GM23338 (cell line): ENCODE data around the gene RPS21. TPM values are rescaled to one million over a fixed set of nuclear protein-coding genes. Genes with fewer than 3 reads are reported as not detected.

Experiments
- ATAC-seq: fragments of 200-7000 bp; cut with Tn5 transposase; 3 replicates; pipeline ENCODE4 v1.9.1; 2020
- DNase-seq: peaks from one replicate; pipeline ENCODE4 v3.0.0-alpha.2; 2015; ENCODE audit warnings: low spot score
- H2AFZ ChIP-seq: fragments of 200-600 bp; sonication (generic); 2 replicates; pipeline ENCODE4 v1.8.0; 2016; ENCODE audit warnings: antibody characterized with exemption, mild to moderate bottlenecking, moderate library complexity
- H3F3A ChIP-seq: fragments of 200-600 bp; sonication (generic); replicated peaks from 2 replicates; pipeline ENCODE4 v1.8.0; 2017; ENCODE audit warnings: antibody characterized with exemption, mixed run types, low read depth
- H3K27ac ChIP-seq: fragments of 200-600 bp; sonication (generic); 2 replicates; pipeline ENCODE4 v1.6.1; 2016; ENCODE audit warnings: low read depth
- H3K27me3 ChIP-seq: fragments of 200-600 bp; sonication (generic); 2 replicates; pipeline ENCODE4 v1.8.0; 2016; ENCODE audit warnings: mild to moderate bottlenecking, mixed run types, moderate library complexity; ENCODE audit not compliant: insufficient read depth
- H3K36me3 ChIP-seq: fragments of 200-600 bp; sonication (generic); 2 replicates; pipeline ENCODE4 v1.8.0; 2016; ENCODE audit warnings: mild to moderate bottlenecking; ENCODE audit not compliant: insufficient read depth
- H3K4me1 ChIP-seq: fragments of 200-600 bp; sonication (generic); 2 replicates; pipeline ENCODE4 v1.8.0; 2016; ENCODE audit warnings: mild to moderate bottlenecking, moderate library complexity; ENCODE audit not compliant: insufficient read depth
- H3K4me2 ChIP-seq: fragments of 200-600 bp; sonication (generic); 2 replicates; pipeline ENCODE4 v1.7.1; 2017; ENCODE audit warnings: mixed run types
- H3K4me3 ChIP-seq: fragments of 200-600 bp; sonication (generic); 2 replicates; pipeline ENCODE4 v1.6.1; 2016; ENCODE audit warnings: mixed run types
- H3K79me2 ChIP-seq: fragments of 200-600 bp; sonication (generic); replicated peaks from 2 replicates; pipeline ENCODE4 v1.8.0; 2017; ENCODE audit warnings: mild to moderate bottlenecking; ENCODE audit not compliant: insufficient read depth
- H3K9me2 ChIP-seq: fragments of 200-600 bp; sonication (generic); 2 replicates; pipeline ENCODE4 v1.8.0; 2017; ENCODE audit not compliant: insufficient read depth
- H4K20me1 ChIP-seq: fragments of 200-600 bp; sonication (generic); replicated peaks from 2 replicates; pipeline ENCODE4 v1.8.0; 2017; ENCODE audit warnings: mild to moderate bottlenecking; ENCODE audit not compliant: insufficient read depth
- H3K27ac Mint-ChIP-seq: 2 replicates; pipeline ENCODE4 v1.8.0; 2020; ENCODE audit warnings: inconsistent platforms, mild to moderate bottlenecking, moderate library complexity, mixed read lengths
- H3K27me3 Mint-ChIP-seq: 3 replicates; pipeline ENCODE4 v1.8.0; 2022; ENCODE audit warnings: low read depth, mild to moderate bottlenecking, moderate library complexity, mixed read lengths, inconsistent platforms; ENCODE audit not compliant: insufficient read depth, poor library complexity
- H3K36me3 Mint-ChIP-seq: 3 replicates; pipeline ENCODE4 v1.8.0; 2021; ENCODE audit warnings: low read depth, mild to moderate bottlenecking, inconsistent platforms, moderate library complexity, mixed read lengths
- H3K4me1 Mint-ChIP-seq: 3 replicates; pipeline ENCODE4 v1.8.0; 2020; ENCODE audit warnings: mild to moderate bottlenecking, inconsistent platforms, mixed read lengths
- H3K4me3 Mint-ChIP-seq: 3 replicates; pipeline ENCODE4 v1.8.0; 2021; ENCODE audit warnings: moderate library complexity, mild to moderate bottlenecking, inconsistent platforms, mixed read lengths
- H3K9me3 Mint-ChIP-seq: 3 replicates; pipeline ENCODE4 v1.8.0; 2020; ENCODE audit warnings: moderate library complexity, mild to moderate bottlenecking, inconsistent platforms, mixed read lengths
- CREB1 ChIP-seq: fragments of 250-450 bp; sonication (Bioruptor Pico); IDR thresholded peaks from 2 replicates; pipeline ENCODE4 v1.5.0; 2020; ENCODE audit warnings: low read depth, mild to moderate bottlenecking, moderate library complexity
- CTCF ChIP-seq, 2 experiments: fragments of 200-600 bp in 1 of 2; sonication (generic) in 1 of 2; conservative IDR thresholded peaks; 2 replicates each; pipeline versions ENCODE4 v1.5.1 to v1.6.1; 2016 to 2017; ENCODE audit warnings: antibody characterized with exemption in 2 of 2, low read depth in 2 of 2, mild to moderate bottlenecking in 2 of 2, moderate library complexity in 1 of 2
- ETS1 ChIP-seq: IDR thresholded peaks from 2 replicates; pipeline ENCODE4 v1.6.1; 2016; ENCODE audit warnings: antibody characterized with exemption
- EZH2 ChIP-seq: fragments of 200-600 bp; sonication (generic); IDR thresholded peaks from one replicate; pipeline ENCODE4 v1.8.0; 2017; ENCODE audit warnings: antibody characterized with exemption, mild to moderate bottlenecking, low read depth; ENCODE audit not compliant: unreplicated experiment
- EZH2phosphoT487 ChIP-seq: fragments of 200-600 bp; sonication (generic); IDR thresholded peaks from one replicate; pipeline ENCODE4 v1.8.1; 2018; ENCODE audit warnings: antibody characterized with exemption; ENCODE audit not compliant: unreplicated experiment
- JUNB ChIP-seq: IDR thresholded peaks from one replicate; pipeline ENCODE4 v1.6.1; 2016; ENCODE audit warnings: antibody characterized with exemption; ENCODE audit not compliant: unreplicated experiment
- NANOG ChIP-seq: IDR thresholded peaks from 2 replicates; pipeline ENCODE4 v1.6.1; 2016; ENCODE audit warnings: antibody characterized with exemption, borderline replicate concordance
- ZNF462 ChIP-seq: fragments of 250-450 bp; sonication (Bioruptor Pico); IDR thresholded peaks from 2 replicates; pipeline ENCODE4 v1.5.0; 2020; ENCODE audit warnings: mild to moderate bottlenecking, moderate library complexity
- polyA plus RNA-seq: library from polyadenylated mRNA; unstranded; fragments of >200 nt; fragmentation: Nextera tagmentation; extraction: Ambion mirVana; gene quantifications from 2 replicates; pipeline ENCODE4 v1.2.1, GENCODE V29; 2016
- total RNA-seq: library from RNA; depleted of rRNA; stranded (reverse); fragments of >200 nt; shearing (Covaris generic); gene quantifications from 2 replicates; pipeline ENCODE4 v1.2.3, GENCODE V29; 2014

The RPS21 gene
- total and polyA plus RNA-seq, 2 experiments from 2014 or later = 759 to 2,298 TPM

GRCh38 chr20:62342910-62343309, 44.0 kb upstream of the RPS21 start (continued):
- TF ChIP-seq ETS1 (no peak), ZNF462 (CRISPR knock-in tag) (no peak), NANOG (no peak), EZH2 (no peak), CREB1 (CRISPR knock-in tag) (no peak), JUNB (no peak)

GRCh38 chr20:62344092-62344491, 42.8 kb upstream of the RPS21 start:
- H3K4me3 ChIP-seq = no peak overlapping the region
- Mint-ChIP-seq H3K36me3 (peaks cover 79% of the 10 kb centered on the region), H3K27me3 (peaks cover 9% of the 10 kb centered on the region), H3K4me3 (no peak overlapping the region), H3K4me1 (peaks cover 2% of the 10 kb centered on the region; the same call in 1 of the 3 replicates), H3K9me3 (peaks cover 14% of the 10 kb centered on the region), H3K27ac (no peak overlapping the region)
- DNase-seq (no peak), ATAC-seq (no peak)
- no peaks in the 10 kb centered on the region for H3K27me3 ChIP-seq
- H4K20me1 ChIP-seq = no peaks in the 10 kb centered on the region; the same call in 1 of the 2 replicates
- no peaks in the 10 kb centered on the region for H3K9me2 ChIP-seq
- no peaks in the 10 kb centered on the region for H3K4me1 ChIP-seq
- no peak overlapping the region for H3K4me2 ChIP-seq
- no peak overlapping the region for H2AFZ ChIP-seq
- H3F3A ChIP-seq = peaks cover 22% of the 10 kb centered on the region; the same call in 1 of the 2 replicates
- H3K36me3 ChIP-seq = peaks cover 46% of the 10 kb centered on the region
- no peak overlapping the region for H3K27ac ChIP-seq
- H3K79me2 ChIP-seq = peaks cover 16% of the 10 kb centered on the region; the same call in 1 of the 2 replicates
- TF ChIP-seq EZH2phosphoT487 = no peak
- no peak for TF ChIP-seq CTCF (conservative IDR thresholded peaks at IDR 0.05; ENCODE audit: low read depth in 2 of 2)
